Neural progenitor cell (in vitro differentiated cells): ENCODE results near the gene MACROD2.

ENCODE experiments used
- EZH2 ChIP-seq: fragments of 200-600 bp; sonication (generic); IDR thresholded peaks from 2 replicates; pipeline ENCODE4 v1.6.1; 2017; ENCODE audit warnings: antibody characterized with exemption, mild to moderate bottlenecking, moderate library complexity
- TF ChIP-seq, protein P1 (sequence below): fragments of 200-600 bp; sonication (generic); IDR thresholded peaks from 2 replicates; pipeline ENCODE4 v1.5.1; 2017; ENCODE audit warnings: antibody characterized with exemption, mild to moderate bottlenecking

DNA sequence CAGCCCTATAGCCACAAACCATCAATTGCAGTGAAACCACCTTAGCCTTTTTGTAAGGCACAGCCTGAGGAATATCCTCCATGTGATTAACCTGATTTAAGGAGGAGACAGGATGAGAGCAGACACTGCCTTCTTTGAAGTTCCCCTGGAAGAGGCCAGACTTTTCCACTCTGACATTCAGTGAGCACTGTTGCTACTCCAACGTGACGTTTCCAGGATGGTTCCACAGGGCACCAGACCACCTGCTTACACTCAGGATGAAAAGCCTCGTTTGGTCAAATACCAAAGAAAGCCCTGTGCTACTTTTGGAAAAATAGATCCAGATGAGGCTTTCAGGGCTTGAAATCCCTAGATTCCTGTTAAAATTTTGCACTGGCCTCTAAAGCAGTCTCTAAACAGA, 1444.2 kb downstream of the MACROD2 start:
- TF ChIP-seq, protein P1, sequence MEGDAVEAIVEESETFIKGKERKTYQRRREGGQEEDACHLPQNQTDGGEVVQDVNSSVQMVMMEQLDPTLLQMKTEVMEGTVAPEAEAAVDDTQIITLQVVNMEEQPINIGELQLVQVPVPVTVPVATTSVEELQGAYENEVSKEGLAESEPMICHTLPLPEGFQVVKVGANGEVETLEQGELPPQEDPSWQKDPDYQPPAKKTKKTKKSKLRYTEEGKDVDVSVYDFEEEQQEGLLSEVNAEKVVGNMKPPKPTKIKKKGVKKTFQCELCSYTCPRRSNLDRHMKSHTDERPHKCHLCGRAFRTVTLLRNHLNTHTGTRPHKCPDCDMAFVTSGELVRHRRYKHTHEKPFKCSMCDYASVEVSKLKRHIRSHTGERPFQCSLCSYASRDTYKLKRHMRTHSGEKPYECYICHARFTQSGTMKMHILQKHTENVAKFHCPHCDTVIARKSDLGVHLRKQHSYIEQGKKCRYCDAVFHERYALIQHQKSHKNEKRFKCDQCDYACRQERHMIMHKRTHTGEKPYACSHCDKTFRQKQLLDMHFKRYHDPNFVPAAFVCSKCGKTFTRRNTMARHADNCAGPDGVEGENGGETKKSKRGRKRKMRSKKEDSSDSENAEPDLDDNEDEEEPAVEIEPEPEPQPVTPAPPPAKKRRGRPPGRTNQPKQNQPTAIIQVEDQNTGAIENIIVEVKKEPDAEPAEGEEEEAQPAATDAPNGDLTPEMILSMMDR: no peak
- TF ChIP-seq EZH2: no peak
